HEK293 (cell line): ENCODE data around the gene ZNF221.

Experiments used
- BCL11B ChIP-seq: fragments of 450-650 bp; formaldehyde crosslinking; IDR thresholded peaks from 2 replicates; pipeline ENCODE4 v1.5.1; 2016; ENCODE audit warnings: low read depth, missing biosample characterization, missing genetic modification characterization
- GFI1B ChIP-seq: fragments of 450-650 bp; formaldehyde crosslinking; IDR thresholded peaks from 2 replicates; pipeline ENCODE4 v1.5.1; 2016; ENCODE audit warnings: missing biosample characterization, missing genetic modification characterization
- GLIS2 ChIP-seq: fragments of 450-650 bp; formaldehyde crosslinking; IDR thresholded peaks from 2 replicates; pipeline ENCODE4 v1.5.1; 2016; ENCODE audit warnings: missing biosample characterization, missing genetic modification characterization
- REPIN1 ChIP-seq: fragments of 450-650 bp; formaldehyde crosslinking; IDR thresholded peaks from 2 replicates; pipeline ENCODE4 v1.5.1; 2017; ENCODE audit warnings: missing biosample characterization, missing genetic modification characterization, low read depth
- SP7 ChIP-seq: fragments of 450-650 bp; formaldehyde crosslinking; IDR thresholded peaks from 2 replicates; pipeline ENCODE4 v1.5.1; 2016; ENCODE audit warnings: missing biosample characterization, missing genetic modification characterization
- YY2 ChIP-seq: fragments of 450-650 bp; formaldehyde crosslinking; IDR thresholded peaks from 2 replicates; pipeline ENCODE4 v1.5.1; 2016; ENCODE audit warnings: missing biosample characterization, missing genetic modification characterization
- ZBTB17 ChIP-seq: fragments of 450-650 bp; formaldehyde crosslinking; IDR thresholded peaks from 2 replicates; pipeline ENCODE4 v1.5.1; 2016; ENCODE audit warnings: missing biosample characterization, missing genetic modification characterization
- ZFP3 ChIP-seq: fragments of 450-650 bp; formaldehyde crosslinking; IDR thresholded peaks from 2 replicates; pipeline ENCODE4 v1.5.1; 2016; ENCODE audit warnings: low read depth, missing biosample characterization, missing genetic modification characterization
- ZFP41 ChIP-seq: fragments of 450-650 bp; formaldehyde crosslinking; IDR thresholded peaks from 2 replicates; pipeline ENCODE4 v1.5.1; 2016; ENCODE audit warnings: missing biosample characterization, missing genetic modification characterization, borderline replicate concordance
- ZFP69B ChIP-seq: fragments of 450-650 bp; formaldehyde crosslinking; IDR thresholded peaks from 2 replicates; pipeline ENCODE4 v1.5.1; 2016; ENCODE audit warnings: missing biosample characterization, missing genetic modification characterization
- ZNF112 ChIP-seq: fragments of 450-650 bp; formaldehyde crosslinking; IDR thresholded peaks from 2 replicates; pipeline ENCODE4 v1.5.0; 2017; ENCODE audit warnings: missing biosample characterization, missing genetic modification characterization
- ZNF184 ChIP-seq: fragments of 450-650 bp; IDR thresholded peaks from 2 replicates; pipeline ENCODE4 v1.5.1; 2018; ENCODE audit warnings: missing biosample characterization, mild to moderate bottlenecking, missing genetic modification characterization
- ZNF2 ChIP-seq: fragments of 450-650 bp; formaldehyde crosslinking; IDR thresholded peaks from 2 replicates; pipeline ENCODE4 v1.5.1; 2016; ENCODE audit warnings: missing biosample characterization, missing genetic modification characterization
- ZNF214 ChIP-seq: fragments of 450-650 bp; formaldehyde crosslinking; IDR thresholded peaks from 2 replicates; pipeline ENCODE4 v1.5.1; 2017; ENCODE audit warnings: missing biosample characterization, mild to moderate bottlenecking, missing genetic modification characterization, borderline replicate concordance
- ZNF239 ChIP-seq: fragments of 450-650 bp; formaldehyde crosslinking; IDR thresholded peaks from 2 replicates; pipeline ENCODE4 v1.5.1; 2016; ENCODE audit warnings: missing biosample characterization, missing genetic modification characterization
- ZNF248 ChIP-seq: fragments of 450-650 bp; formaldehyde crosslinking; IDR thresholded peaks from 2 replicates; pipeline ENCODE4 v1.5.1; 2017; ENCODE audit warnings: missing biosample characterization, missing genetic modification characterization
- ZNF274 ChIP-seq, 2 experiments: fragments of 200-500 bp in 1 of 2; fragments of 450-650 bp in 1 of 2; sonication (Bioruptor generic) in 1 of 2; formaldehyde crosslinking in 1 of 2; IDR thresholded peaks; 2 replicates each; pipeline versions ENCODE4 v1.5.1 to v1.6.1; 2014 to 2016; ENCODE audit warnings: borderline replicate concordance in 1 of 2, inconsistent platforms in 1 of 2, low read length in 1 of 2, missing biosample characterization in 1 of 2, missing genetic modification characterization in 1 of 2
- ZNF341 ChIP-seq: fragments of 450-650 bp; formaldehyde crosslinking; IDR thresholded peaks from 2 replicates; pipeline ENCODE4; 2016; ENCODE audit warnings: low read depth, missing biosample characterization, missing genetic modification characterization
- ZNF354C ChIP-seq: fragments of 450-650 bp; formaldehyde crosslinking; IDR thresholded peaks from 2 replicates; pipeline ENCODE4 v1.5.1; 2016; ENCODE audit warnings: missing biosample characterization, missing genetic modification characterization, low read depth, borderline replicate concordance
- ZNF37A ChIP-seq: fragments of 450-650 bp; IDR thresholded peaks from 2 replicates; pipeline ENCODE4 v1.5.1; 2018; ENCODE audit warnings: missing biosample characterization, missing genetic modification characterization
- ZNF394 ChIP-seq: fragments of 450-650 bp; formaldehyde crosslinking; IDR thresholded peaks from 2 replicates; pipeline ENCODE4 v1.5.1; 2016; ENCODE audit warnings: missing biosample characterization, missing genetic modification characterization, mild to moderate bottlenecking, moderate library complexity, borderline replicate concordance
- ZNF423 ChIP-seq: fragments of 450-650 bp; formaldehyde crosslinking; IDR thresholded peaks from 2 replicates; pipeline ENCODE4 v1.5.1; 2016; ENCODE audit warnings: missing biosample characterization, missing genetic modification characterization
- ZNF561 ChIP-seq: fragments of 450-650 bp; IDR thresholded peaks from 2 replicates; pipeline ENCODE4 v1.5.1; 2018; ENCODE audit warnings: missing biosample characterization, missing genetic modification characterization, borderline replicate concordance
- ZNF621 ChIP-seq: fragments of 450-650 bp; formaldehyde crosslinking; IDR thresholded peaks from 2 replicates; pipeline ENCODE4 v1.5.1; 2017; ENCODE audit warnings: missing biosample characterization, missing genetic modification characterization
- ZNF660 ChIP-seq: fragments of 450-650 bp; IDR thresholded peaks from 2 replicates; pipeline ENCODE4 v1.5.1; 2018; ENCODE audit warnings: missing biosample characterization, mild to moderate bottlenecking, missing genetic modification characterization
- ZNF747 ChIP-seq: fragments of 450-650 bp; formaldehyde crosslinking; IDR thresholded peaks from 2 replicates; pipeline ENCODE4 v1.5.1; 2016; ENCODE audit warnings: missing biosample characterization, missing genetic modification characterization
- ZNF768 ChIP-seq: fragments of 450-650 bp; formaldehyde crosslinking; IDR thresholded peaks from 2 replicates; pipeline ENCODE4 v1.5.1; 2018; ENCODE audit warnings: missing biosample characterization, mild to moderate bottlenecking, missing genetic modification characterization
- ZSCAN23 ChIP-seq: fragments of 450-650 bp; formaldehyde crosslinking; IDR thresholded peaks from 2 replicates; pipeline ENCODE4 v1.5.1; 2016; ENCODE audit warnings: missing biosample characterization, missing genetic modification characterization
- TF ChIP-seq, protein P1 (sequence below): fragments of 450-650 bp; formaldehyde crosslinking; IDR thresholded peaks from 2 replicates; pipeline ENCODE4 v1.5.1; 2017; ENCODE audit warnings: missing biosample characterization, missing genetic modification characterization
- TF ChIP-seq, protein P2 (sequence below): fragments of 450-650 bp; formaldehyde crosslinking; IDR thresholded peaks from 2 replicates; pipeline ENCODE4 v1.5.1; 2016; ENCODE audit warnings: missing biosample characterization, missing genetic modification characterization

ZNF221 gene

DNA sequence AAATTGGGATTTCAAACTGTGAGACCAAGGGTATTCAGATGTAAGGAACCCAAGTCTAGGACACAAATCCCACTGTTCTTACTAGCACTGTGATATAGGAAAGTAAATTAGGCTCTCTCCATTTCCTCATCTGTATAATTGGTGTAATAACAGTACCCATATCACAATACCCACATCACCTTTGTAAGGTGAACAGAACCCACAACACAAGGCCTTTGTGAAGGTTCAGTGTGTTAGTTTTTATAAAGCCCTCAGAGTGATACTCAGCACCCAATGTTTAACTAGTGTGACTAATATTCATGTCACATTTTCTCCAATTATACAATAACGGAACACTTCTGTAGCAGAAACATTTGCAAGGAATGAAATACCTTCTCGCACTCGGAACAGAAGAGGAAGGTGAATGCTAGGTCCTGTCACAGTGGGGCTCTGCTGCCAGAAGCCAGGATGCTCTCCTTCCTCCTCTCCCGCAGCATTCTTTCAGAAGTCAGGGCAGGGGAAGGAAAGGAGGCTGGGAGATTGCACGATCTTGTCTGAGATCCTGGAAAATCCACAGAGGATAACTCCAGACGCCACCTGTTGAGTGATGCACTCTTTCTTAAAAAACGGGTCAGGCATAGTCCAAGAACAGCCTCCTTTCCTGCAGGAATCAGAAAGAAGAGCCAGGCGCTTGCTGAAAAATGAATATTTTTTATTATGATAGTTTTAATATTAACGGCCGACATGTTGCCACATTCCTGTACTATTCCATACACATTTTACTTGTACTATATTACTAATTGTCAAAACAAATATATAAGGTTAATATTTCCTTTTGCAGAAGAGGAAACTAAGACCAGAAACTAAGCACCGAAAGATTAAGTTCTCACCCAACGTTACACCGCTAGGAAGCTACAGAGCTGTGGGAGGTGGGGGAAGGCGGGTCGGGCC, 16.7 kb upstream of the ZNF221 start (continued):
- TF ChIP-seq ZNF354C (tag by site-specific recombination) (no peak), ZNF621 (tag by site-specific recombination) (no peak), ZNF394 (tag by site-specific recombination) (no peak), ZNF2 (tag by site-specific recombination) (no peak), ZNF214 (tag by site-specific recombination) (no peak), ZBTB17 (tag by site-specific recombination) (peak; percentile 92), ZNF660 (no peak), ZNF112 (tag by site-specific recombination) (no peak), BCL11B (tag by site-specific recombination) (no peak), ZFP69B (no peak), GLIS2 (no peak), ZNF768 (tag by site-specific recombination) (0 out of 2 replicates have a peak, but pooled peaks have one; percentile 15), ZFP41 (no peak), SP7 (no peak), REPIN1 (no peak), ZNF341 (tag by site-specific recombination) (peak; percentile 75), ZNF37A (no peak), ZNF561 (no peak), ZNF248 (tag by site-specific recombination) (no peak), ZNF747 (tag by site-specific recombination) (no peak), YY2 (tag by site-specific recombination) (no peak), ZNF423 (tag by site-specific recombination) (no peak), ZNF184 (peak; percentile 31; the same call in 1 of the 2 replicates), ZNF239 (tag by site-specific recombination) (no peak), ZFP3 (tag by site-specific recombination) (no peak), ZSCAN23 (no peak), GFI1B (tag by site-specific recombination) (no peak), ZNF274 (IDR thresholded peaks at IDR 0.05; ENCODE audit: low read length) (no peak), ZNF274 (tag by site-specific recombination; IDR thresholded peaks at IDR 0.05; ENCODE audit: borderline replicate concordance) (no peak)
- TF ChIP-seq, protein P1, sequence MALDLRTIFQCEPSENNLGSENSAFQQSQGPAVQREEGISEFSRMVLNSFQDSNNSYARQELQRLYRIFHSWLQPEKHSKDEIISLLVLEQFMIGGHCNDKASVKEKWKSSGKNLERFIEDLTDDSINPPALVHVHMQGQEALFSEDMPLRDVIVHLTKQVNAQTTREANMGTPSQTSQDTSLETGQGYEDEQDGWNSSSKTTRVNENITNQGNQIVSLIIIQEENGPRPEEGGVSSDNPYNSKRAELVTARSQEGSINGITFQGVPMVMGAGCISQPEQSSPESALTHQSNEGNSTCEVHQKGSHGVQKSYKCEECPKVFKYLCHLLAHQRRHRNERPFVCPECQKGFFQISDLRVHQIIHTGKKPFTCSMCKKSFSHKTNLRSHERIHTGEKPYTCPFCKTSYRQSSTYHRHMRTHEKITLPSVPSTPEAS, result 0 out of 2 replicates have a peak, but pooled peaks have one; percentile 8
- TF ChIP-seq, protein P2, sequence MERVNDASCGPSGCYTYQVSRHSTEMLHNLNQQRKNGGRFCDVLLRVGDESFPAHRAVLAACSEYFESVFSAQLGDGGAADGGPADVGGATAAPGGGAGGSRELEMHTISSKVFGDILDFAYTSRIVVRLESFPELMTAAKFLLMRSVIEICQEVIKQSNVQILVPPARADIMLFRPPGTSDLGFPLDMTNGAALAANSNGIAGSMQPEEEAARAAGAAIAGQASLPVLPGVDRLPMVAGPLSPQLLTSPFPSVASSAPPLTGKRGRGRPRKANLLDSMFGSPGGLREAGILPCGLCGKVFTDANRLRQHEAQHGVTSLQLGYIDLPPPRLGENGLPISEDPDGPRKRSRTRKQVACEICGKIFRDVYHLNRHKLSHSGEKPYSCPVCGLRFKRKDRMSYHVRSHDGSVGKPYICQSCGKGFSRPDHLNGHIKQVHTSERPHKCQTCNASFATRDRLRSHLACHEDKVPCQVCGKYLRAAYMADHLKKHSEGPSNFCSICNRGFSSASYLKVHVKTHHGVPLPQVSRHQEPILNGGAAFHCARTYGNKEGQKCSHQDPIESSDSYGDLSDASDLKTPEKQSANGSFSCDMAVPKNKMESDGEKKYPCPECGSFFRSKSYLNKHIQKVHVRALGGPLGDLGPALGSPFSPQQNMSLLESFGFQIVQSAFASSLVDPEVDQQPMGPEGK (tag by site-specific recombination), result no peak
